HepG2 (cell line): ENCODE data around the gene TTC16. TPM values are rescaled to one million over a fixed set of nuclear protein-coding genes. Genes with fewer than 3 reads are reported as not detected.

Experiments used
- ATAC-seq: fragments of 200-7000 bp; cut with Tn5 transposase; 3 replicates; pipeline ENCODE4 v1.9.1; 2020; ENCODE audit warnings: mild to moderate bottlenecking, moderate library complexity
- BruUV-seq: library from RNA; stranded (reverse); fragments of 400-500 nt; replicated peaks from 2 replicates; lab custom pipeline; 2021; lab: Mats Ljungman, UMichigan
- CTCF ChIA-PET: fragments of 300-600 bp; formaldehyde crosslinking; extraction: SDS; loops from one replicate; lab custom pipeline; 2021; ENCODE audit warnings: low total read pairs, inconsistent platforms, low intra/inter-chr PET ratio; lab: Yijun Ruan, JAX
- POLR2A ChIA-PET: fragments of 350-600 bp; sonication (Branson Sonifier 250); formaldehyde crosslinking; loops from one replicate; lab custom pipeline; 2020; ENCODE audit warnings: antibody characterized with exemption, inconsistent platforms; lab: Yijun Ruan, JAX
- DNase-seq: peaks from one replicate; pipeline ENCODE4 v3.0.0-alpha.2; 2015; ENCODE audit warnings: low spot score
- FAIRE-seq: peaks from 3 replicates; lab custom pipeline; 2011; peaks lifted over from hg19 to GRCh38; lab: Jason Lieb, UNC
- H2AFZ ChIP-seq: one replicate; pipeline ENCODE4 v1.6.1; 2011; ENCODE audit warnings: low read length, inconsistent platforms
- H3K27ac ChIP-seq: fragments of 300-600 bp; 3 replicates; pipeline ENCODE4 v1.8.0; 2011; ENCODE audit warnings: mixed run types, mild to moderate bottlenecking, mixed read lengths, low read length, inconsistent platforms; ENCODE audit not compliant: insufficient read depth; ENCODE audit errors: extremely low read length
- H3K27me3 ChIP-seq, 2 experiments: fragments of 200-600 bp in 1 of 2; 2 replicates in 1 of 2; 3 replicates in 1 of 2; pipeline versions ENCODE4 v1.6.0 to v1.8.0; 2011; ENCODE audit warnings: low read length in 2 of 2, mild to moderate bottlenecking in 2 of 2, moderate library complexity in 2 of 2, inconsistent platforms in 1 of 2; ENCODE audit not compliant: insufficient read depth in 2 of 2, control insufficient read depth in 1 of 2
- H3K36me3 ChIP-seq, 2 experiments: fragments of 200-600 bp in 1 of 2; replicated peaks in 1 of 2; 2 replicates in 1 of 2; 3 replicates in 1 of 2; pipeline versions ENCODE4 v1.5.1 to v1.8.0; 2011; ENCODE audit warnings: low read length in 2 of 2, inconsistent platforms in 1 of 2; ENCODE audit not compliant: insufficient read depth in 2 of 2, control insufficient read depth in 1 of 2
- H3K4me1 ChIP-seq: 2 replicates; pipeline ENCODE4 v1.5.1; 2012; ENCODE audit warnings: low read length, inconsistent platforms; ENCODE audit not compliant: insufficient read depth
- H3K4me2 ChIP-seq: 2 replicates; pipeline ENCODE4 v1.6.0; 2011; ENCODE audit warnings: low read depth, low read length, inconsistent platforms
- H3K4me3 ChIP-seq, 3 experiments: fragments of 200-600 bp in 1 of 3; sonication (generic), shearing (Covaris generic) in 1 of 3; replicated peaks in 1 of 3; 2 replicates each; pipeline ENCODE4 v1.5.1; 2011 to 2016; ENCODE audit warnings: low read length in 3 of 3, inconsistent platforms in 2 of 3, low read depth in 2 of 3, mild to moderate bottlenecking in 2 of 3, control low read depth in 1 of 3, mixed read lengths in 1 of 3; ENCODE audit not compliant: insufficient read depth in 1 of 3
- H3K79me2 ChIP-seq: one replicate; pipeline ENCODE4 v1.6.1; 2011; ENCODE audit warnings: low read length, inconsistent platforms; ENCODE audit not compliant: insufficient read depth
- H3K9ac ChIP-seq: 2 replicates; pipeline ENCODE4 v1.6.0; 2011; ENCODE audit warnings: mild to moderate bottlenecking, low read depth, low read length, inconsistent platforms; ENCODE audit not compliant: insufficient read depth
- H3K9me3 ChIP-seq: 2 replicates; pipeline ENCODE4 v1.5.1; 2012; ENCODE audit warnings: mild to moderate bottlenecking, low read length
- H4K20me1 ChIP-seq: 2 replicates; pipeline ENCODE4 v1.6.0; 2011; ENCODE audit warnings: inconsistent platforms, mild to moderate bottlenecking, low read length, moderate library complexity; ENCODE audit not compliant: insufficient read depth
- HDAC6 ChIP-seq: fragments of 200-600 bp; sonication (generic); IDR thresholded peaks from 2 replicates; pipeline ENCODE4 v1.7.0; 2017; ENCODE audit warnings: mild to moderate bottlenecking, antibody characterized with exemption, low read length, low read depth
- HNRNPLL ChIP-seq: fragments of 200-400 bp; formaldehyde crosslinking; IDR thresholded peaks from 2 replicates; pipeline ENCODE4 v1.6.1; 2017; ENCODE audit warnings: mild to moderate bottlenecking, low read depth, low read length; ENCODE audit not compliant: poor library complexity, severe bottlenecking
- MAFF ChIP-seq: IDR thresholded peaks from 2 replicates; pipeline ENCODE4 v1.6.1; 2011; ENCODE audit warnings: low read depth, low read length, improper control_type of control experiment
- MAFK ChIP-seq, 2 experiments: IDR thresholded peaks in 1 of 2; conservative IDR thresholded peaks in 1 of 2; 2 replicates each; pipeline ENCODE4 v1.6.1; 2011; ENCODE audit warnings: improper control_type of control experiment in 2 of 2, low read length in 2 of 2
- NFYB ChIP-seq: sonication (generic); formaldehyde crosslinking; IDR thresholded peaks from 2 replicates; pipeline ENCODE4 v1.4.0; 2020; ENCODE audit warnings: missing genetic modification reagents
- RFX1 ChIP-seq: fragments of 450-650 bp; IDR thresholded peaks from 2 replicates; pipeline ENCODE4 v1.6.1; 2017
- RNF2 ChIP-seq: fragments of 450-650 bp; conservative IDR thresholded peaks from 2 replicates; pipeline ENCODE4 v1.6.1; 2016; ENCODE audit warnings: low read depth
- ZNF337 ChIP-seq: sonication (generic); formaldehyde crosslinking; IDR thresholded peaks from 2 replicates; pipeline ENCODE4 v1.5.1; 2020; ENCODE audit warnings: missing genetic modification reagents, low read depth, mild to moderate bottlenecking, borderline replicate concordance
- ZNF563 ChIP-seq: sonication (generic); formaldehyde crosslinking; IDR thresholded peaks from 2 replicates; pipeline ENCODE4 v1.8.0; 2022; ENCODE audit warnings: mild to moderate bottlenecking, moderate library complexity, missing genetic modification reagents
- ZSCAN25 ChIP-seq: sonication (generic); formaldehyde crosslinking; IDR thresholded peaks from 2 replicates; pipeline ENCODE4 v1.8.0; 2022; ENCODE audit warnings: mild to moderate bottlenecking, missing genetic modification reagents
- WGBS: methylation state at CpG from one replicate; pipeline ENCODE4 v1.1.6; 2017; ENCODE audit warnings: low lambda C conversion rate; 5-methylcytosine and 5-hydroxymethylcytosine counted together
- in situ Hi-C: cut with HindIII; loops from 2 replicates; pipeline ENCODE4 v1.10.0; 2017; ENCODE audit warnings: low pct_unique_long_range_greater_than_20kb; ENCODE audit not compliant: extremely low pct_ligation_motif_present
- intact Hi-C: fragments of 100-400 bp; cut with micrococcal nuclease; formaldehyde crosslinking; loops from one replicate; pipeline ENCODE4 v1.10.0; 2022; ENCODE audit not compliant: unreplicated experiment
- polyA plus RNA-seq, 8 experiments: library from polyadenylated mRNA; depleted of rRNA in 3 of 8; stranded (reverse) in 7 of 8; unstranded in 1 of 8; fragments of >200 nt; fragmentation: Illumina TruSeq in 4 of 8; extraction: Trizol in 4 of 8; gene quantifications; 2 replicates each; pipeline versions ENCODE4 v1.2.1 to v1.2.3, GENCODE V29; 2011 to 2016; ENCODE audit warnings: low read depth in 4 of 8, missing spikeins in 1 of 8, mixed read lengths in 1 of 8; ENCODE audit not compliant: insufficient read depth in 1 of 8
- total RNA-seq, 5 experiments: library from RNA; depleted of rRNA; stranded (reverse); fragments of >200 nt; fragmentation: Illumina TruSeq; extraction: Trizol; gene quantifications; 2 replicates each; pipeline ENCODE4 v1.2.3, GENCODE V29; 2016; ENCODE audit warnings: low read depth in 1 of 5
- TF ChIP-seq, protein P1 (sequence below): sonication (generic); formaldehyde crosslinking; IDR thresholded peaks from 2 replicates; pipeline ENCODE4 v1.5.1; 2020; ENCODE audit warnings: mild to moderate bottlenecking, missing genetic modification reagents, borderline replicate concordance
- TF ChIP-seq, protein P2 (sequence below): IDR thresholded peaks from 2 replicates; pipeline ENCODE4 v1.6.1; 2016; ENCODE audit warnings: control low read depth

Gene TTC16
- total and polyA plus RNA-seq, 2 of the 13 experiments (the other 11 are each of a cell fraction or from before 2014, with no cell fraction given): not detected

DNA sequence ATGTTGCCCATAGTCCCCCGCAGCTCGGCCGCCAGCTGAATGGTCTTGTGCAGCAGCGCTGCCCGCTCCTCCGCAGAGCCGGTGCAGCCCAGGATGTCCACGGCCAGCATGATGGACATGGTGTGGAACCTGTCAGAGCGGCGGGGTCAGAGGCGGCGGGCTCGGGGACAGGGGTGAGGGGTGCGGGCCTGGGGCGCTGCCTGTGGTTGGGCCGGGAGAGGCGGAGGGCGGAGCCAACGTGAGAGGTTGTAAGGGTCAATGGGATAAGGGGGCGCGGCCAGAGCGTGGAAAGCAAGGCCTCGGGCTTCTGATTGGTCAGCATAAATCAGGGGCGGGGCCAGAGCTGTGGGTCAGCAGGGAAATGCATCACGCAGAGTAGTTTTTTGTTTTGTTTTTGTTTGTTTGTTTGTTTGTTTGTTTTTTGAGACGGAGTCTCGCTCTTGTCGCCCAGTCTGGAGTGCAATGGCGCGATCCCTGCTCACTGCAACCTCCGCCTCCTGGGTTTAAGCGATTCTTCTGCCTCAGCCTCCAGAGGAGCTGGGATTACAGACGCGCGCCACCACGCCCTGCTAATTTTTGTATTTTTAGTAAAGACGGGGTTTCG is 26.1 kb downstream of the TTC16 start:
- no peaks in the 10 kb centered on the region for H4K20me1 ChIP-seq
- no peaks in the 10 kb centered on the region for H3K9me3 ChIP-seq
- H2AFZ ChIP-seq: no peak overlapping the region
- TF ChIP-seq RNF2 (no peak), ZNF337 (CRISPR knock-in tag) (no peak), ZSCAN25 (CRISPR knock-in tag) (peak; percentile 63), HNRNPLL (peak; percentile 30), NFYB (CRISPR knock-in tag) (peak; percentile 74), RFX1 (no peak), ZNF563 (no peak), MAFK (conservative IDR thresholded peaks at IDR 0.05 in 1 of 2, IDR thresholded peaks at IDR 0.05 in 1 of 2; ENCODE audit: low read length in 2 of 2) (peak; percentile 54 to 57; a peak in 3 of 4 replicates), MAFF (peak; percentile 19; the same call in 1 of the 2 replicates), HDAC6 (no peak)
- TF ChIP-seq, protein P1, sequence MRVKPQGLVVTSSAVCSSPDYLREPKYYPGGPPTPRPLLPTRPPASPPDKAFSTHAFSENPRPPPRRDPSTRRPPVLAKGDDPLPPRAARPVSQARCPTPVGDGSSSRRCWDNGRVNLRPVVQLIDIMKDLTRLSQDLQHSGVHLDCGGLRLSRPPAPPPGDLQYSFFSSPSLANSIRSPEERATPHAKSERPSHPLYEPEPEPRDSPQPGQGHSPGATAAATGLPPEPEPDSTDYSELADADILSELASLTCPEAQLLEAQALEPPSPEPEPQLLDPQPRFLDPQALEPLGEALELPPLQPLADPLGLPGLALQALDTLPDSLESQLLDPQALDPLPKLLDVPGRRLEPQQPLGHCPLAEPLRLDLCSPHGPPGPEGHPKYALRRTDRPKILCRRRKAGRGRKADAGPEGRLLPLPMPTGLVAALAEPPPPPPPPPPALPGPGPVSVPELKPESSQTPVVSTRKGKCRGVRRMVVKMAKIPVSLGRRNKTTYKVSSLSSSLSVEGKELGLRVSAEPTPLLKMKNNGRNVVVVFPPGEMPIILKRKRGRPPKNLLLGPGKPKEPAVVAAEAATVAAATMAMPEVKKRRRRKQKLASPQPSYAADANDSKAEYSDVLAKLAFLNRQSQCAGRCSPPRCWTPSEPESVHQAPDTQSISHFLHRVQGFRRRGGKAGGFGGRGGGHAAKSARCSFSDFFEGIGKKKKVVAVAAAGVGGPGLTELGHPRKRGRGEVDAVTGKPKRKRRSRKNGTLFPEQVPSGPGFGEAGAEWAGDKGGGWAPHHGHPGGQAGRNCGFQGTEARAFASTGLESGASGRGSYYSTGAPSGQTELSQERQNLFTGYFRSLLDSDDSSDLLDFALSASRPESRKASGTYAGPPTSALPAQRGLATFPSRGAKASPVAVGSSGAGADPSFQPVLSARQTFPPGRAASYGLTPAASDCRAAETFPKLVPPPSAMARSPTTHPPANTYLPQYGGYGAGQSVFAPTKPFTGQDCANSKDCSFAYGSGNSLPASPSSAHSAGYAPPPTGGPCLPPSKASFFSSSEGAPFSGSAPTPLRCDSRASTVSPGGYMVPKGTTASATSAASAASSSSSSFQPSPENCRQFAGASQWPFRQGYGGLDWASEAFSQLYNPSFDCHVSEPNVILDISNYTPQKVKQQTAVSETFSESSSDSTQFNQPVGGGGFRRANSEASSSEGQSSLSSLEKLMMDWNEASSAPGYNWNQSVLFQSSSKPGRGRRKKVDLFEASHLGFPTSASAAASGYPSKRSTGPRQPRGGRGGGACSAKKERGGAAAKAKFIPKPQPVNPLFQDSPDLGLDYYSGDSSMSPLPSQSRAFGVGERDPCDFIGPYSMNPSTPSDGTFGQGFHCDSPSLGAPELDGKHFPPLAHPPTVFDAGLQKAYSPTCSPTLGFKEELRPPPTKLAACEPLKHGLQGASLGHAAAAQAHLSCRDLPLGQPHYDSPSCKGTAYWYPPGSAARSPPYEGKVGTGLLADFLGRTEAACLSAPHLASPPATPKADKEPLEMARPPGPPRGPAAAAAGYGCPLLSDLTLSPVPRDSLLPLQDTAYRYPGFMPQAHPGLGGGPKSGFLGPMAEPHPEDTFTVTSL (CRISPR knock-in tag): no peak
- TF ChIP-seq, protein P2, sequence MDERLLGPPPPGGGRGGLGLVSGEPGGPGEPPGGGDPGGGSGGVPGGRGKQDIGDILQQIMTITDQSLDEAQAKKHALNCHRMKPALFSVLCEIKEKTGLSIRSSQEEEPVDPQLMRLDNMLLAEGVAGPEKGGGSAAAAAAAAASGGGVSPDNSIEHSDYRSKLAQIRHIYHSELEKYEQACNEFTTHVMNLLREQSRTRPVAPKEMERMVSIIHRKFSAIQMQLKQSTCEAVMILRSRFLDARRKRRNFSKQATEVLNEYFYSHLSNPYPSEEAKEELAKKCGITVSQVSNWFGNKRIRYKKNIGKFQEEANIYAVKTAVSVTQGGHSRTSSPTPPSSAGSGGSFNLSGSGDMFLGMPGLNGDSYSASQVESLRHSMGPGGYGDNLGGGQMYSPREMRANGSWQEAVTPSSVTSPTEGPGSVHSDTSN (CRISPR knock-in tag): peak; percentile 70
- intact Hi-C loops (loop anchor here (2.0 kb wide), 1 partner anchor 43 kb away; no protein-coding TSS in a partner anchor), in situ Hi-C loops (no loop called here)
- H3K4me1 ChIP-seq: peaks cover 22% of the 10 kb centered on the region
- peak overlapping the region; percentile 21; the same call in 1 of the 2 replicates for H3K4me2 ChIP-seq
- peak; percentile 59 for ATAC-seq
- ChIA-PET POLR2A (no interaction called here), CTCF (no interaction called here)
- no peak overlapping the region for H3K9ac ChIP-seq
- H3K27me3 ChIP-seq: peaks cover 5 to 50% of the 10 kb centered on the region in 2 experiments; a peak in 4 of 5 replicates
- no peaks in the 10 kb centered on the region for H3K36me3 ChIP-seq
- FAIRE-seq: no peak
- peak overlapping the region in 1 of 3 experiments; percentile 32; a peak in 1 of 6 replicates for H3K4me3 ChIP-seq
- H3K79me2 ChIP-seq: no peaks in the 10 kb centered on the region
- BruUV-seq: no TSS peak
- WGBS: 48% methylated on average over 38 of the region's 38 CpGs
- no peak overlapping the region for H3K27ac ChIP-seq
- peak; percentile 37 for DNase-seq
